ENCODE measurements around the gene BICRAL.

GRCh38 chr6:42735976-42736375 lies 45.9 kb upstream of the BICRAL start:
- no peak for TF ChIP-seq CTCF (IDR thresholded peaks at IDR 0.05)
- TF ChIP-seq POLR2A (IDR thresholded peaks at IDR 0.05), result no peak
- TF ChIP-seq POLR2AphosphoS5 (IDR thresholded peaks at IDR 0.05), result no peak

Measured in prostate gland (tissue), 2 donors.